Colonic mucosa (tissue), 4 donors: Measurements from ENCODE around the gene AK9. TPM values are rescaled to one million over a fixed set of nuclear protein-coding genes. Genes with fewer than 3 reads are reported as not detected.
"Not testable (repeated sequence)": the region's sequence is repeated elsewhere in the genome, so short reads cannot be mapped to it uniquely, and the experiment has no call there.

Experiments used
- DNase-seq: peaks from one replicate; pipeline ENCODE4 v3.0.0-alpha.2; 2020
- H3K27ac ChIP-seq: fragments of 200-600 bp; one replicate; pipeline ENCODE4 v1.8.0; 2021
- H3K27me3 ChIP-seq: fragments of 200-600 bp; one replicate; pipeline ENCODE4 v1.8.0; 2021
- H3K36me3 ChIP-seq: fragments of 200-600 bp; one replicate; pipeline ENCODE4 v1.8.0; 2021
- H3K4me1 ChIP-seq: fragments of 200-600 bp; one replicate; pipeline ENCODE4 v1.8.0; 2021; ENCODE audit warnings: mild to moderate bottlenecking
- H3K4me3 ChIP-seq: fragments of 200-600 bp; one replicate; pipeline ENCODE4 v1.8.0; 2021
- H3K9ac ChIP-seq, 2 donors: one replicate each; pipeline ENCODE4 v1.7.0; 2013; ENCODE audit warnings: control low read depth in 2 of 2, low read depth in 2 of 2, low read length in 2 of 2
- H3K9me3 ChIP-seq: fragments of 200-600 bp; one replicate; pipeline ENCODE4 v1.8.0; 2021
- intact Hi-C: fragments of 100-400 bp; cut with DNase I; formaldehyde crosslinking; loops from one replicate; pipeline ENCODE4 v1.14.1; 2022
- total RNA-seq, 2 donors: library from RNA; stranded (reverse); fragmentation: NEBNext Ultra II Directional in 1 of 2; extraction: Animal tissue kit (Norgen Biotek cat#: 25700) in 1 of 2; gene quantifications; one replicate each; pipeline ENCODE4 v1.2.1, GENCODE V29; 2021
- TF ChIP-seq, protein P1 (sequence below): fragments of 200-600 bp; IDR thresholded peaks from one replicate; pipeline ENCODE4 v1.8.0; 2022; ENCODE audit warnings: antibody characterized with exemption, mild to moderate bottlenecking
- donor health status: healthy.
- donor health status: DM: no; HTN: no; CAD: no.
- donor health status: DM: no; HTN: no; CAD: no.

AK9 gene
- total RNA-seq, 2 donors from 2014 or later = 5.6 to 5.7 TPM

DNA sequence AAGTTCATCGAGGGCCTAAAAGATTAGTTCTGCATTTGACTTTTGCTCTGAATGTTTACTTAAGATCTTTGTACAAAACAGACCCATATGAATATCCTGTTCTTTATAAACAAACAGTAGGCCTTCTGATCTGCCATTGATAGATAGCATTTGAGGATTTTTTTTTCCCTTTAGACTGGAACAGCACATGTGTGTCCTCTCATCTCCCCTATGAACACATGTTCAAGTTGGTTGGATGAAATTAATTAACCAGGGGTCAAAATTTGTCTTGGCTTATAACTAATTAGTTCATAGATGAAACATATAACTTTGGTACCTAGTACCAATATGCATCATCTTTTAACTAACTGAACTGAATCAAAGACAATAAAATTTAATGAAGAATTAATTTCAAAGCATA is 81.3 kb downstream of the AK9 start:
- H3K27me3 ChIP-seq = no peaks in the 10 kb centered on the region
- no peaks in the 10 kb centered on the region for H3K4me1 ChIP-seq
- no peak for DNase-seq
- intact Hi-C loops = no loop called here
- H3K9me3 ChIP-seq = no peaks in the 10 kb centered on the region
- H3K4me3 ChIP-seq = no peak overlapping the region
- no peaks in the 10 kb centered on the region for H3K36me3 ChIP-seq
- TF ChIP-seq, protein P1, sequence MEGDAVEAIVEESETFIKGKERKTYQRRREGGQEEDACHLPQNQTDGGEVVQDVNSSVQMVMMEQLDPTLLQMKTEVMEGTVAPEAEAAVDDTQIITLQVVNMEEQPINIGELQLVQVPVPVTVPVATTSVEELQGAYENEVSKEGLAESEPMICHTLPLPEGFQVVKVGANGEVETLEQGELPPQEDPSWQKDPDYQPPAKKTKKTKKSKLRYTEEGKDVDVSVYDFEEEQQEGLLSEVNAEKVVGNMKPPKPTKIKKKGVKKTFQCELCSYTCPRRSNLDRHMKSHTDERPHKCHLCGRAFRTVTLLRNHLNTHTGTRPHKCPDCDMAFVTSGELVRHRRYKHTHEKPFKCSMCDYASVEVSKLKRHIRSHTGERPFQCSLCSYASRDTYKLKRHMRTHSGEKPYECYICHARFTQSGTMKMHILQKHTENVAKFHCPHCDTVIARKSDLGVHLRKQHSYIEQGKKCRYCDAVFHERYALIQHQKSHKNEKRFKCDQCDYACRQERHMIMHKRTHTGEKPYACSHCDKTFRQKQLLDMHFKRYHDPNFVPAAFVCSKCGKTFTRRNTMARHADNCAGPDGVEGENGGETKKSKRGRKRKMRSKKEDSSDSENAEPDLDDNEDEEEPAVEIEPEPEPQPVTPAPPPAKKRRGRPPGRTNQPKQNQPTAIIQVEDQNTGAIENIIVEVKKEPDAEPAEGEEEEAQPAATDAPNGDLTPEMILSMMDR = no peak
- H3K9ac ChIP-seq = no peak overlapping the region
- H3K27ac ChIP-seq = no peak overlapping the region

DNA sequence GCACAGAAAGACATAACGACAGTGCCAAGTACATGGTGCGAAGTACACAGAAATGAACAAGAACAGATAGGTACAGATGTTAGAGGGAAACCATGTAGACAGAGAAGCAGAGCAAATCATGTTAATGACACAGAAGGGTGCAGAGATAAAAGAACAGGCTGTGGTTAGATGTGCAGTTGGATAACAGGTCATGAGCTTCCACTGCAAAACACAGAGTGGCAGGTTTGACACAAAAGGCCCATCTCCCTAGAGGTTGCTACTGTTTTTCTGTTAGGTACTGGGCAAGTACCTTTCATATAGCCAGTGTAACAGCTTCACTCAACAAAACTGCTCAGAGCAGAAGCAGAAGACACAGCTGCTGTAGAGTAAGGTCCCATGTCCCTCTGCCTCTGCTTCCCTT is 84.6 kb downstream of the AK9 start:
- H3K4me3 ChIP-seq = no peak overlapping the region
- TF ChIP-seq, protein P1 = no peak
- no peaks in the 10 kb centered on the region for H3K36me3 ChIP-seq
- H3K4me1 ChIP-seq = no peaks in the 10 kb centered on the region
- H3K27me3 ChIP-seq = no peaks in the 10 kb centered on the region
- no peaks in the 10 kb centered on the region for H3K9me3 ChIP-seq
- intact Hi-C loops = no loop called here
- H3K27ac ChIP-seq = no peak overlapping the region
- no peak for DNase-seq
- H3K9ac ChIP-seq = no peak overlapping the region

DNA sequence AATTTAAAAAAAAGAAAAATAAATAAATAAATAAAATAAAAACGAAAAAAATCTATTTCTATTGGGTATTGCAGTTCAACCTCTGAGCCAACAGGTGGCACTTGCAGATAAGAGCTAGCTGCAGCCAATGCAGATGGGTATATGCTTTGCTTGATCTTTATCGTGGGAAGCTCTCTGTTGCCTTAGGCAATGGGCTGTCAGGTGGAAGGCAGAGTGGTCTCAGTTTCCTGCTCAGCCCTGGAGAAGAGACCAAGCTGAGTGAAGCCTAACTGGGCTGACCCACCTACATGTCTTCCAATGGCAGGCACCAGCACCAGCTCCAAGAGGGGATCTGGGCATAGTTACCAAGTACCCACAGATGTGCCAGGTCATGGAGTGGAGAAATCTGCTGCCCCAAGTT is 95.0 kb downstream of the AK9 start:
- no peak for DNase-seq
- intact Hi-C loops = no loop called here
- H3K9me3 ChIP-seq = no peaks in the 10 kb centered on the region
- TF ChIP-seq, protein P1 = no peak
- no peak overlapping the region for H3K4me3 ChIP-seq
- no peaks in the 10 kb centered on the region for H3K36me3 ChIP-seq
- no peak overlapping the region for H3K27ac ChIP-seq
- no peaks in the 10 kb centered on the region for H3K4me1 ChIP-seq
- no peaks in the 10 kb centered on the region for H3K27me3 ChIP-seq
- H3K9ac ChIP-seq = no peak overlapping the region

DNA sequence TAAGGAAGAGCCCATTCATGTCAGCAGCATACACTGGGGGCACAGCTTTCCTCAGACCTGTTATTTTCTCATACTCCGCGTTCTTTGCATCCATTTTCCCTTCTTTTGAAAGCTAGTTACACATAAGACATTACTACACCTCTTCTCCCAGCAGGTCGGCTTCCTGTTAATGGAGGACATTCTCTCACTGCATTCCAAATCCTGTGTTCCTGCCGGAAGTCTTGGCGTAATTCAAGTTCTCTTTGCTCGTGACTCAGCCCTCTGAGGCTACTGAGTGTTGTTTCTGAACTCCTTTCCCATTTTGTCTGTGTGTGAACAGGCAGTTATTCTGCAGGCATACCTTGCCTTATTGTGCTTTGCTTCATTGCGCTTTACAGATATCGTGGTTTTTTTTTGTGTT is 110.5 kb downstream of the AK9 start:
- DNase-seq = no peak
- Histone ChIP-seq H3K27ac (no peak overlapping the region), H3K4me3 (no peak overlapping the region), H3K9me3 (no peaks in the 10 kb centered on the region), H3K9ac (no peak overlapping the region), H3K36me3 (no peaks in the 10 kb centered on the region), H3K27me3 (no peaks in the 10 kb centered on the region), H3K4me1 (no peaks in the 10 kb centered on the region)
- intact Hi-C loops = no loop called here
- TF ChIP-seq, protein P1 = no peak

DNA sequence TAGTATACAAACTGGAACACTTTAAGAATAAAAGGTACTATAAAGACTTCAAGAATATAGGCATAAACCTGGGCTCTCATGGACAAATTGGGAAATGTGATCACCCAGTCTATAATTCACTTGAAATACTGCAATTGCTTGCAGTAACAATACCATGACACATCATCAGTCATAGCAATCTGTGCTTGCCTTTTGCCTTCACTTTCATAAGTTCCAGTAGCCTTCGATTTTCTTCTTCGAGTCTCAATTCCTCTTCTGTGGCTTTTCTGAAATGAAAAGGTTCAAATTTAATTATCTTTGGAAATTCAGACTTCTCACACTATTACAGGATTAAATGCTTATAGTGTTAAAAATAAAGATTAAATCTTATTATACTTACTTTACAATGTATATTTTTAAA is 111.6 kb downstream of the AK9 start:
- no peaks in the 10 kb centered on the region for H3K27me3 ChIP-seq
- H3K4me1 ChIP-seq = no peaks in the 10 kb centered on the region
- H3K4me3 ChIP-seq = no peak overlapping the region
- intact Hi-C loops = no loop called here
- TF ChIP-seq, protein P1 = no peak
- DNase-seq = no peak
- no peak overlapping the region for H3K27ac ChIP-seq
- no peak overlapping the region for H3K9ac ChIP-seq
- no peaks in the 10 kb centered on the region for H3K9me3 ChIP-seq
- H3K36me3 ChIP-seq = no peaks in the 10 kb centered on the region

DNA sequence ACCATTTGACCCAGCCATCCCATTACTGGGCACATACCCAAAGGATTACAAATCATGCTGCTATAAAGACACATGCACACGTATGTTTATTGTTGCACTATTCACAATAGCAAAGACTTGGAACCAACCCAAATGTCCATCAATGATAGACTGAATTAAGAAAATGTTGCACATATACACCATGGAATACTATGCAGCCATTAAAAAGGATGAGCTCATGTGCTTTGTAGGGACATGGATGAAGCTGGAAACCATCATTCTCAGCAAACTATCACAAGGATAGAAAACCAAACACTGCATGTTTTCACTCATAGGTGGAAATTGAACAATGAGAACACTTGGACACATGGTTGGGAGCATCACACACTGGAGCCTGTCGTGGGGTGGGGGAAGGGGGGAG is 121.1 kb downstream of the AK9 start:
- H3K27me3 ChIP-seq, H3K27ac ChIP-seq, H3K4me3 ChIP-seq, intact Hi-C loops, H3K9ac ChIP-seq, H3K9me3 ChIP-seq, H3K36me3 ChIP-seq, H3K4me1 ChIP-seq, DNase-seq: not testable (repeated sequence)
